AG04450 (cell line): Measurements from ENCODE around the gene SNX18. TPM values are rescaled to one million over a fixed set of nuclear protein-coding genes. Genes with fewer than 3 reads are reported as not detected.

Experiments
- CTCF ChIA-PET: fragments of 300-600, 350-600 bp; formaldehyde crosslinking; extraction: SDS; loops from one replicate; lab custom pipeline; 2022; ENCODE audit warnings: antibody characterized with exemption, inconsistent platforms; lab: Charles Lee
- POLR2A ChIA-PET: fragments of 350-600 bp; formaldehyde crosslinking; extraction: SDS; loops from one replicate; lab custom pipeline; 2021; ENCODE audit warnings: antibody characterized with exemption, inconsistent platforms; lab: Yijun Ruan, JAX
- DNase-seq: peaks from one replicate; pipeline ENCODE4 v3.0.0-alpha.2; 2011; ENCODE audit warnings: low read depth, low spot score
- H3K27ac ChIP-seq: one replicate; pipeline ENCODE4 v1.5.1; 2012; ENCODE audit warnings: low read depth, low read length, control low read depth
- H3K27me3 ChIP-seq: one replicate; pipeline ENCODE4 v1.6.0; 2012; ENCODE audit warnings: low read length; ENCODE audit not compliant: control insufficient read depth, insufficient read depth
- H3K4me3 ChIP-seq: 2 replicates; pipeline ENCODE4 v1.5.1; 2011; ENCODE audit warnings: mild to moderate bottlenecking, low read depth, low read length, control low read depth
- H3K9me3 ChIP-seq: 2 replicates; pipeline ENCODE4 v1.5.1; 2012; ENCODE audit warnings: low read length; ENCODE audit not compliant: control insufficient read depth, insufficient read depth
- CTCF ChIP-seq: IDR thresholded peaks from 2 replicates; pipeline ENCODE4 v1.5.1; 2011; ENCODE audit warnings: low read depth, low read length, control low read depth, inconsistent platforms
- polyA plus RNA-seq: library from polyadenylated mRNA; depleted of rRNA; stranded (reverse); fragments of >200 nt; gene quantifications from 2 replicates; pipeline ENCODE4 v1.2.3, GENCODE V29; 2011

The SNX18 gene
- polyA plus RNA-seq, 1 experiment: 74.1 TPM

DNA sequence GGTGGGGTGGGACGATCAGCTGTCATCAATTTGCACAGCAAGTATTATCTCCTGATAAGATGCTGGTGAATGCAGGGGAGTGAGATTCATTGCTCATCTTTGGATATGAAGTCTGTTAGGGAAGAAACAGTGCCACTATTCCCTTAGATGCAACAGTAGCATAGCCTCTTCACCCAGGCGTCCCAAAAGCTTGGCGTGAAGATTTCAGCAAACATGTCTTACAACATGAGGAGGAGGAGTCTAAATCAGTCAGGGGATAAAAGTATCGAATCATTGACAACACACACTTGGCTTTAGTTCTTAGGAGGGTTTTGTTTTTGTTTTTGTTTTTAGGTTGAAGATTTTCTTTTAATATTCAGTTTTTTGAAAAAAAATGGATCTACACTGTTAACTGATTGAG lies 26.5 kb downstream of the SNX18 start:
- Histone ChIP-seq H3K9me3 (no peaks in the 10 kb centered on the region), H3K27ac (no peak overlapping the region), H3K27me3 (no peaks in the 10 kb centered on the region), H3K4me3 (no peak overlapping the region)
- DNase-seq: no peak
- POLR2A ChIA-PET: no interaction called here
- TF ChIP-seq CTCF: no peak
- CTCF ChIA-PET: interaction anchor here (1.5 kb wide), 1 partner anchor 302 kb away, joined by 3 read pairs; no protein-coding TSS in a partner anchor

DNA sequence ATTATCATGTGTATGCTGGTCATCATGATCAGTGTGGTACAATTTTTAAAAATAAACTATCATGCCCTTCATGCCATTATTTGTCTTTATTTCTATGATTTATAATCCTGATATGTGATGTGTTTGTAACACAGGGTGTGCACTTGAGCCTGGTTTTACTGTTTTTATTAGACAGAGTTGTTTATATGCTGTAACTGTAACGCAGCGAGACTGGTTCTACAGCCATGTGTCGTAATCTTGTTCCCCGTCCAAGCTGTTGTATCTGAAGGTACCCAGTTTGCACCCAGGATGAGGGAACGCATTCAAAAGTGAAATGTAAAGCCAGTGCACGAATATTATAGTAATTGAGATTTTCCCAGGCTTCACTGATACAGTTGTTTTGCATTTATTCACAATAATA lies 28.2 kb downstream of the SNX18 start:
- DNase-seq: no peak
- ChIA-PET POLR2A (interaction anchor here (0.7 kb wide), 1 partner anchor 14 kb away, joined by 5 read pairs; no protein-coding TSS in a partner anchor), CTCF (no interaction called here)
- no peak for TF ChIP-seq CTCF
- Histone ChIP-seq H3K27ac (no peak overlapping the region), H3K27me3 (no peaks in the 10 kb centered on the region), H3K9me3 (no peaks in the 10 kb centered on the region), H3K4me3 (no peak overlapping the region)

DNA sequence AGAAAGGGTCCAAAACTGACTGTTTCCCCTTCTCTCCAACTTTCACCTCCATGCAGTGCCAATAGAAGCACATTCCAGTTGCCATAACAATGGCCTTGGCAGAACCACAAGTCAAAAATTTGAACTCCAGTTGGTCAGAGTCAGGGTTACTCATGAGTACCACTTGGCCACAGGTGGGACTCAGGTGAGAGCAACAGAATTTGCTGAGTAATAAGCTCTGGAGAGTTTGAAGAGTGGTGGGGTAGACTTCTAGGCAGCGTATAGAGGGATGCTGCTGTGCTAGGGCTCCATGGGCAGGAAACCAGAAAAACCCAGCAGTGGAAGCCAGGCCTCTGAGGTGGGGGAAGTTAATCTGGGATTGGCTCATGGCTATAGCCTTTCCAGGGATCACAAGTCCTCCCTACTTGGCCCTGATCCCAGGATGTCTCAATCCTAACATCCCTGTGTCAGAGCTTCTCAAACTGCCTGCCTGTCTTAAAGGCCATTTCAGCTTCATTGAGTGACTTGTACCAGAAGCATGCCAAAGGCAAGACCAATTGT lies 30.2 kb downstream of the SNX18 start:
- Histone ChIP-seq H3K27me3 (no peaks in the 10 kb centered on the region), H3K27ac (no peak overlapping the region), H3K9me3 (no peaks in the 10 kb centered on the region), H3K4me3 (no peak overlapping the region)
- ChIA-PET CTCF (interaction anchor here (0.9 to 1.1 kb wide), 2 partner anchors 31 to 297 kb away, joined by 3 to 4 read pairs; no protein-coding TSS in a partner anchor), POLR2A (no interaction called here)
- DNase-seq: peak; percentile 52
- TF ChIP-seq CTCF: no peak

GRCh38 chr5:54548565-54548964 lies 31.0 kb downstream of the SNX18 start:
- no peak for TF ChIP-seq CTCF
- H3K27me3 ChIP-seq: no peaks in the 10 kb centered on the region
- no peaks in the 10 kb centered on the region for H3K9me3 ChIP-seq
- ChIA-PET CTCF (interaction anchor here (0.9 to 1.2 kb wide), 2 partner anchors 296 to 319 kb away, joined by 3 read pairs; no protein-coding TSS in a partner anchor), POLR2A (no interaction called here)
- no peak for DNase-seq
- no peak overlapping the region for H3K27ac ChIP-seq
- no peak overlapping the region for H3K4me3 ChIP-seq

GRCh38 chr5:54551292-54551691 lies 33.7 kb downstream of the SNX18 start:
- no peak for TF ChIP-seq CTCF
- CTCF ChIA-PET: no interaction called here
- DNase-seq: no peak
- no peaks in the 10 kb centered on the region for H3K9me3 ChIP-seq
- H3K27ac ChIP-seq: no peak overlapping the region
- H3K4me3 ChIP-seq: no peak overlapping the region
- no peaks in the 10 kb centered on the region for H3K27me3 ChIP-seq
- POLR2A ChIA-PET: no interaction called here
